Heart left ventricle (tissue), 16 donors: Measurements from ENCODE around the gene TRIM40. TPM values are rescaled to one million over a fixed set of nuclear protein-coding genes. Genes with fewer than 3 reads are reported as not detected.

ENCODE experiments used
- ATAC-seq, 4 donors: fragments of 200-7000 bp; cut with Tn5 transposase; one replicate each; pipeline ENCODE4 v1.9.1; 2020 to 2022; ENCODE audit warnings: moderate library complexity in 4 of 4, mild to moderate bottlenecking in 3 of 4, moderate number of reproducible peaks in 1 of 4
- DNase-seq, 5 donors: peaks; one replicate each; pipeline ENCODE4 v3.0.0-alpha.2; 2020
- H3K27ac ChIP-seq, 12 donors: fragments of 200-600 bp; sonication (generic) in 4 of 12; one replicate each; pipeline versions ENCODE4 v1.5.0 to v1.8.0; 2016 to 2022; ENCODE audit warnings: mild to moderate bottlenecking in 2 of 12
- H3K27me3 ChIP-seq, 9 donors: fragments of 200-600 bp; sonication (generic) in 2 of 9; one replicate each; pipeline versions ENCODE4 v1.5.1 to v1.8.0; 2016 to 2022; ENCODE audit warnings: mild to moderate bottlenecking in 3 of 9
- H3K36me3 ChIP-seq, 9 donors: fragments of 200-600 bp; sonication (generic) in 2 of 9; one replicate each; pipeline versions ENCODE4 v1.5.0 to v1.8.0; 2018 to 2022; ENCODE audit warnings: mild to moderate bottlenecking in 2 of 9
- H3K4me1 ChIP-seq, 12 donors: fragments of 200-600 bp; sonication (generic) in 4 of 12; one replicate each; pipeline versions ENCODE4 v1.5.0 to v1.8.0; 2016 to 2022; ENCODE audit warnings: mild to moderate bottlenecking in 3 of 12
- H3K4me3 ChIP-seq, 12 donors: fragments of 200-600 bp; sonication (generic) in 4 of 12; one replicate each; pipeline versions ENCODE4 v1.5.0 to v1.8.0; 2017 to 2022; ENCODE audit warnings: mild to moderate bottlenecking in 9 of 12, moderate library complexity in 4 of 12
- H3K9me3 ChIP-seq, 12 donors: fragments of 200-600 bp; sonication (generic) in 4 of 12; one replicate each; pipeline versions ENCODE4 v1.5.0 to v1.8.0; 2016 to 2022; ENCODE audit warnings: mild to moderate bottlenecking in 1 of 12
- POLR2A ChIP-seq, 2 donors: fragments of 450-650 bp; IDR thresholded peaks; one replicate each; pipeline ENCODE4 v1.6.1; 2017; ENCODE audit warnings: antibody characterized with exemption in 2 of 2, mild to moderate bottlenecking in 2 of 2, moderate library complexity in 2 of 2
- WGBS, 4 donors: extraction: QIAGEN DNeasy Blood & Tissue Kit in 2 of 4; methylation state at CpG; one replicate each; pipeline versions ENCODE4 v1.1.5 to v1.1.7; 2013 to 2018; 5-methylcytosine and 5-hydroxymethylcytosine counted together
- intact Hi-C, 10 donors: fragments of 100-400 bp; cut with DNase I; formaldehyde crosslinking; loops; one replicate each; pipeline versions ENCODE4 v1.11.1 to v1.14.2; 2022
- polyA plus RNA-seq, 2 donors: library from polyadenylated mRNA; stranded (reverse); fragments of 200-250 nt; gene quantifications; one replicate each; pipeline ENCODE4 v1.2.3, GENCODE V29; 2013
- total RNA-seq, 9 donors: library from RNA; depleted of rRNA in 2 of 9; stranded (reverse); fragments of >200 nt in 2 of 9; fragmentation: NEBNext Ultra II Directional in 3 of 9; extraction: Animal tissue kit (Norgen Biotek cat#: 25700) in 3 of 9; gene quantifications; one replicate each; pipeline versions ENCODE4 v1.1.0 to v1.2.4, GENCODE V29; 2016 to 2023
- TF ChIP-seq, protein P1 (sequence below), 12 donors: fragments of 200-600 bp; sonication (generic) in 4 of 12; IDR thresholded peaks; one replicate each; pipeline versions ENCODE4 v1.5.0 to v1.8.0; 2018 to 2022; ENCODE audit warnings: antibody characterized with exemption in 12 of 12, mild to moderate bottlenecking in 5 of 12
- donor health status: ischemic (EF 13 %, LVEDD 7.1; RV severe dilation, severe dysfunction).
- donor health status: healthy with polysubstance abuse.
- donor health status: DM: no; HTN: yes; CAD: no.
- donor health status: DM: no; HTN: no; CAD: no.
- donor health status: ischemic (EF 25% LVEDD 6.9; RV normal size, moderate dysfunction).
- donor health status: ischemic (EF 25% LVEDD 5.7; RV mildly dilated, moderate dysfunction).
- donor health status: healthy.
- donor health status: DM: yes; HTN: yes; CAD: no.
- donor health status: ischemic (EF 35%, LVEDD 5.7; RV mildly dilated, moderate dysfunction).
- donor health status: nonischemic (EF 11% LVEDD 7.7; RV severe dilation, severe dysfunction).
- donor health status: DM: yes; HTN: yes; CAD: no.
- donor health status: PGD.
- donor health status: ischemic (EF 29% LVEDD 5.4; RV normal size, mild dysfunction).
- donor health status: nonischemic (EF 23%, LVEDD 6.1; RV moderate dilation, normal function).

The TRIM40 gene
- total and polyA plus RNA-seq, 11 donors: not detected

- intact Hi-C loops: no loop called here
- H3K4me3 ChIP-seq: no peak overlapping the region
- no peak for ATAC-seq
- H3K4me1 ChIP-seq: peaks cover 0 to 5% (median 0%) of the 10 kb centered on the region in 12 donors
- TF ChIP-seq, protein P1, sequence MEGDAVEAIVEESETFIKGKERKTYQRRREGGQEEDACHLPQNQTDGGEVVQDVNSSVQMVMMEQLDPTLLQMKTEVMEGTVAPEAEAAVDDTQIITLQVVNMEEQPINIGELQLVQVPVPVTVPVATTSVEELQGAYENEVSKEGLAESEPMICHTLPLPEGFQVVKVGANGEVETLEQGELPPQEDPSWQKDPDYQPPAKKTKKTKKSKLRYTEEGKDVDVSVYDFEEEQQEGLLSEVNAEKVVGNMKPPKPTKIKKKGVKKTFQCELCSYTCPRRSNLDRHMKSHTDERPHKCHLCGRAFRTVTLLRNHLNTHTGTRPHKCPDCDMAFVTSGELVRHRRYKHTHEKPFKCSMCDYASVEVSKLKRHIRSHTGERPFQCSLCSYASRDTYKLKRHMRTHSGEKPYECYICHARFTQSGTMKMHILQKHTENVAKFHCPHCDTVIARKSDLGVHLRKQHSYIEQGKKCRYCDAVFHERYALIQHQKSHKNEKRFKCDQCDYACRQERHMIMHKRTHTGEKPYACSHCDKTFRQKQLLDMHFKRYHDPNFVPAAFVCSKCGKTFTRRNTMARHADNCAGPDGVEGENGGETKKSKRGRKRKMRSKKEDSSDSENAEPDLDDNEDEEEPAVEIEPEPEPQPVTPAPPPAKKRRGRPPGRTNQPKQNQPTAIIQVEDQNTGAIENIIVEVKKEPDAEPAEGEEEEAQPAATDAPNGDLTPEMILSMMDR (IDR thresholded peaks at IDR 0.05): no peak
- 44 to 75% (median 69%) methylated on average over 6 of the region's 6 CpGs for WGBS, 4 donors
- no peak overlapping the region for H3K27ac ChIP-seq
- no peak for DNase-seq
- no peaks in the 10 kb centered on the region for H3K36me3 ChIP-seq
- no peaks in the 10 kb centered on the region for H3K9me3 ChIP-seq
- H3K27me3 ChIP-seq: peaks cover 0 to 75% (median 9%) of the 10 kb centered on the region in 9 donors
These were observed 42.9 kb upstream of the TRIM40 start for GRCh38 chr6:30092852-30093543.

- peaks cover 0 to 73% (median 15%) of the 10 kb centered on the region in 9 donors for H3K27me3 ChIP-seq
- intact Hi-C loops: no loop called here
- no peak overlapping the region for H3K27ac ChIP-seq
- H3K4me1 ChIP-seq: peaks cover 0 to 5% (median 0%) of the 10 kb centered on the region in 12 donors
- H3K36me3 ChIP-seq: no peaks in the 10 kb centered on the region
- TF ChIP-seq POLR2A (IDR thresholded peaks at IDR 0.05): no peak
- TF ChIP-seq, protein P1 (IDR thresholded peaks at IDR 0.05): no peak
- ATAC-seq (peak in 1 of 4 donors; percentile 58), DNase-seq (no peak)
- H3K9me3 ChIP-seq: no peaks in the 10 kb centered on the region
- H3K4me3 ChIP-seq: no peak overlapping the region
- 69 to 81% (median 73%) methylated on average over 4 to 5 of the region's 5 CpGs for WGBS, 4 donors
These were observed 41.8 kb upstream of the TRIM40 start for GRCh38 chr6:30093951-30094661.

- H3K27me3 ChIP-seq: peaks cover 0 to 75% (median 35%) of the 10 kb centered on the region in 9 donors
- ATAC-seq: no peak
- 38 to 50% (median 45%) methylated on average over 1 of the region's 1 CpG for WGBS, 4 donors
- H3K27ac ChIP-seq: no peak overlapping the region
- no peak for TF ChIP-seq POLR2A (IDR thresholded peaks at IDR 0.05)
- TF ChIP-seq, protein P1 (IDR thresholded peaks at IDR 0.05): no peak
- H3K36me3 ChIP-seq: no peaks in the 10 kb centered on the region
- H3K9me3 ChIP-seq: no peaks in the 10 kb centered on the region
- H3K4me1 ChIP-seq: peaks cover 0 to 25% (median 17%) of the 10 kb centered on the region in 12 donors
- no peak overlapping the region for H3K4me3 ChIP-seq
- DNase-seq: no peak
- intact Hi-C loops: no loop called here
These were observed 39.1 kb upstream of the TRIM40 start for GRCh38 chr6:30096829-30097228.
